Hypothalamus (tissue), 51 donors: Measurements from ENCODE around the gene ILKAP.

Source experiments
- DNase-seq, 51 donors: peaks; one replicate each; lab custom pipeline; 2025; lab: John Stamatoyannopoulos, UW

ILKAP gene

DNA sequence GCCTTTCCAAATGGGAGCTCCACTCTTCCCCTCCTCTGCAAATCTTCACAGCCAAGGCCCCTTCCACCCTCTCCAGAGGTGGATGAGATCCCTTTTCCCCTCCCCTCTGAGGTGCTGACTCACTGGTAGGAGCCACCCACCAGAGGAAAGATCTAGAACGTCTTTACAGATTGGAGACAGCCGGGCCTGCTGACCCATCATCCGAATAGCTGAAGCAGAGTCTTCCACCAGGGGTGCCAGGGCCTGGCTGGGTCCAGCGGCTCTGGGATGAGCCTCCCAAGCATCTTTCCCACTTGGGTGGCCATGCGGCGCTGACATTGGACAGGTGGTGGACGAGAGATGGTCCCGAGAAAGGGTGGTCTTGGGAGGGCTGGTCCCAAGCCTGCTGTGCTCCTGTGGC is 35.7 kb downstream of the ILKAP start:
- peak in 2 of 51 donors; percentile 8 to 31 for DNase-seq

DNA sequence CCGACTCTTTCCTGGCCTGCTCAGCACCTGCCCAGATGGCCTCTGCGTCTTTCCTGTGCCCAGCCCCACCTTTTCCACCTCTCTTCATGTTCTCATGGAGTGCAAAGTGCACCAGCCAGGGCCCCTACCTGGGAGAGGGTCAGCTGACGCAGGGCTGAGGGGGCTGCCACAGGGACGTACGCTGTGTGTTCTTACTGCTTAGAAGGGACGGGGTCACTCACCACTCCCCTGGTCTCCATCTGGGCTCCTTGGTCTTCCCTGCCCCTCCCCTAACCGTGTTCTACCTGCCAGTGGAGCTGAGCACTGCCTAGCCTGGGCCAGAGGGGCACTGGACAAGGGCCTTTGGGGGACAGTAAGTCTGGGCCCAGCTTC is 36.2 kb downstream of the ILKAP start:
- no peak for DNase-seq

DNA sequence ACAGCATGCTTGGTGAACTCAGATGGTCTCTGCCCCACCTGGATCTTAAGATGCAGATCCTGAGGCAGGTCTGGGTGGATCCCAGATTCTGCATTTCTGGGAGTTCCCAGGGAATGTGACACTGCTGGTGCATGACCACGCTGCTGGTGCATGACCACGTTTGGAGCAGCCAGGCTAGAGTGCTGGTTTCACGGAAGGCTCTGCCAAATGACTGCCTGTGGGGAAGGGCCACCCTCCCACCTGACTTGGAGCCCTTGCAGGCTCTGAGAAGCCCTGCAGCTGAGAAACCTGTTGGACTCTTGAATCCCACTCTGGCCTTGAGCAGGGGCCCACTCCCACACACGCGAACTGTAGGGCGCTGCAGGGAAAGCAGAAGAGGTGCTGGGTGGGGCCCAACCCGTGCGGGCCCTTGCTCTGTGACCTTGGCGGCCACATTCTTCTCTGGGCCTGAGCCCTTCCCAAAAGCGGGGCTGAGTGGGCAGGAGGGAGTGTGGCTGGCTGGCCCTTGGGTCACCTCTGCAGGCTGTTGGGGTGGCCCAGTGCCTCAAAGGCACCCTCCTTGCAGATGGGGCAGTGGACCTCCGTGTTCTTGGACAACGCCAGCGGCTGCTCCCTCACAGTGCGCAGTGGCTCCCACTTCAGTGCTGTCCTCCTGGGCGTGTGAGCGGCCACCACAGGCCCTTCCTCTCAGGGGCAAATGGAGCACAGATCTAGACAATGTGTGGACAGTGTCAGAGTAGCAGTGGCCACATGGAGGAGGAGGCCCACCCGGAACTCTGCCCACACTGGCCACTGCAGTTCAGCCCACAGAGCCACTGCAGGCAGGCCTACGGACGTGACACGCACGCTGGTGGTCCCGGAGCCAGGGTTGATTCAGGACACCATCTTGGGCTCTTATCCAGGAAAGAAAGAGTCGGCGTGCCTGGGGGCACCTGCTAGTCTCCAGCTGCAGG is 36.8 kb downstream of the ILKAP start:
- DNase-seq = no peak

DNA sequence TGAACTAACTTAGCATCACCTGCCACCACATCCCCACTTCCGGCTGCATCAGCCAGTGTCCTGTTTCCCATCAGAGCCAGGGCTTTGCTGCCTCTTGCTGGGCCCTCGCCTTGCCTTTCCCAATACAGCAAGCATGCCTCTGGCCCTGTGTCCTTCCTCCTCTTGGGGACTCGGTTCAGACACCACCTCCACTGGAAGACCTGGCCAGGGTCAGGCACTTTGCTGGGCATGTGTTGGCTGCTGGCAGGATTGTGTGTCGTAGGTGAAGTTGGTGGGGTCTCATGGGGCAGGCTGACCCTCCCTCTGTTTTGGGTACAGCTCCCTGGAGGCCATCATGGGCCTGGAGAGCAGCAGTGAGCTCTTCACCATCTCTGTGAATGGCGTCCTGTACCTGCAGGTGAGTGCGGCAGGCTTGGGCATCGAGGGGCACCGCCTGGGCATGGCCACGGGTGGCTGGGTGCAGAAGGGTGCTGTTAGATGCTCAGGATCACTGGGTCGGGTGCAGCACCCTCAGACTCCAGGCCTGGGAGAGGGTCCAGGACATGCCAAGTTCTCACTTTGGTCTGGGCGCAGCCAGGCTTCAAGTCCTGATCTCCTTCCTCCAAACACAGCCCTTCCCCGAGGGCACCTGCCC is 38.1 kb downstream of the ILKAP start:
- no peak for DNase-seq

- no peak for DNase-seq
Observed at GRCh38 chr2:238164906-238165287, 38.6 kb downstream of the ILKAP start.

DNA sequence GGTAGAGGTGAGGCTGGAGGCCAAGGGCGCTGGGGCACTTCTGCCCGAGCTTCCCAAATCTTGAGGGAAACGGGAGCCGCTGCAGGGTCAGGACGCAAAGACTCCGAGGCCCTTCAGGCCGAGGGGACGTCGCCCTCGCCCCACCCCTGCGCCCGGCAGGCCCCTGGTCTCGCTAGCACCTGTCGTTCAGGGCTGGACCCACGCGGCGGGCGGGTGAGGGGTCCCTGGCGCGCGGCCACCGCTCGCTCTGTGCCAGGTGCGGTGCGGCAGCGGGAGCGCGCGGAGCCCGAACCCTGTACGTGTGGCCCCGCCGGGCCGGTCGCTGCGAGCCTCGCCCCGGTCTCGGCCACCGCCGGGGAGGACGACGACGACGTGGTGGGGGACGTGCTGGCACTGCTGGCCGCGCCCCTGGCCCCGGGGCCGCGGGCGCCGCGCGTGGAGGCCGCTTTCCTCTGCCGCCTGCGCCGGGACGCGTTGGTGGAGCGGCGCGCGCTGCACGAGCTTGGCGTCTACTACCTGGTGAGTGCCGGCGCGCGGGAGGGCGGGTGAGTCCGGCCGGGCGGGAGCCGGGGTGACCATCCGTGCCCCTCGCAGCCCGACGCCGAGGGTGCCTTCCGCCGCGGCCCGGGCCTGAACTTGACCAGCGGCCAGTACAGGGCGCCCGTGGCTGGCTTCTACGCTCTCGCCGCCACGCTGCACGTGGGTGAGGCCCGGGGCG is 39.9 kb downstream of the ILKAP start:
- no peak for DNase-seq

- no peak for DNase-seq
Observed at GRCh38 chr2:238162846-238163441, 40.6 kb downstream of the ILKAP start.

DNA sequence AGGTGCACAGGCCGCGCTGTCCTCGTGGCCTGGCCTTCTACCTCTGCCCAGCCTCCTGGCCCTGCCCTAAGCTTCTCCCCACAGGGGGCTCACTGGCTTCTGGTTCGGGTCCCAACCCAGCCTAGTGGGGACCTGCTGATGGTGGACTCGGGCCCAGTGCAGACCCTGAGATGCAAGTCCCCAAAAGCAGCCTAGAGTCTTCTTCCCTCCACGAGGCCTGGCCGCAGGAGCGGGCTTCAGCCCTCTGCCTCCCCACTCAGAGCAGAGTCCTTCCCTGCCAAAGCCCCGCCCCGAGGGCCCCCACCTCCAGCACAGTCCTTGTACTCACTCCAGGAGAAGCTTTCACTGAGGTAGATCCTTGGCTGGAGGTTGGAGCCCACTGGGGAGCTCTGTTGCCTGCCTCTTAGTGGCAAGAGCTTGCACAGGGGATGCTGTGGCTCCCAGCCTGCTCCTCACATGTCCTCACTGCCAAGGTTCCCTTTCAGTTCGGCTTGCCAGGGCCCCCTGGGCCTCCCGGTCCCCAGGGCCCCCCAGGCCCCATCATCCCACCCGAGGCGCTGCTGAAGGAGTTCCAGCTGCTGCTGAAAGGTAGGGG is 41.1 kb downstream of the ILKAP start:
- no peak for DNase-seq

- no peak for DNase-seq
Observed at GRCh38 chr2:238161291-238162051, 42.0 kb downstream of the ILKAP start.

- DNase-seq = peak in 7 of 51 donors; percentile 7 to 53 (median 15)
Observed at GRCh38 chr2:238160206-238161129, 43.0 kb downstream of the ILKAP start.

DNA sequence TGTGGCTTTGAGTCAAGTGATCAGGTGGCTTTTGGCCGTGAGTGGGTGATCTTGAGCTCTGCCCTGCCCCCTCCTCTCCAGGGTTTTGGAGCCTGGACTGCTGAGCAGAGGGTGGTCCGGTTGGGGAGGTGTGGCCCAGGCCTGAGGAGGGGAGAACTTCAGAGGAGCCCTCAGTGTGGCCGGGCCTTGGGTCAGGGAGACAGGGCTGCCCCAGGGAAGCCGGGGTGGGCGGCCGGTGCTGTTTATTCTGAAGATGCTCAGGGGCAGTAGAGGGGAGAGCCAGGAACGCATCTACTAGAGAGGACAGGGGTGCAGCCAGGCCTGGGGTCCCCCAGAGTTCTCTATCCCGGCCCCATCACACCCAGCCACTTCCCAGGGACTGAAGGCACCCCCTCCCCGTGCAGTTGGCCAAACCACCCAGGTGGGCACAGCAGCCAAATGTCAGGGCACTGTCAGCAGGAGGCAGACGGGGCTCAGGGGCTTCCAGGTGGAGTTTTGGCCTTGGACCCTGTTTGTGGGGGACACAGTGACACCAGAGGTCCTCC is 43.8 kb downstream of the ILKAP start:
- no peak for DNase-seq

- no peak for DNase-seq
Observed at GRCh38 chr2:238159071-238159539, 44.4 kb downstream of the ILKAP start.

GRCh38 chr2:238158509-238159070 is 44.9 kb downstream of the ILKAP start, which contains the start of gene ERFE:
Gene ERFE (plus strand): TSS chr2:238158970. CDS start chr2:238159008, 38 bp downstream.
- DNase-seq = peak in 6 of 51 donors; percentile 3 to 45 (median 25)

DNA sequence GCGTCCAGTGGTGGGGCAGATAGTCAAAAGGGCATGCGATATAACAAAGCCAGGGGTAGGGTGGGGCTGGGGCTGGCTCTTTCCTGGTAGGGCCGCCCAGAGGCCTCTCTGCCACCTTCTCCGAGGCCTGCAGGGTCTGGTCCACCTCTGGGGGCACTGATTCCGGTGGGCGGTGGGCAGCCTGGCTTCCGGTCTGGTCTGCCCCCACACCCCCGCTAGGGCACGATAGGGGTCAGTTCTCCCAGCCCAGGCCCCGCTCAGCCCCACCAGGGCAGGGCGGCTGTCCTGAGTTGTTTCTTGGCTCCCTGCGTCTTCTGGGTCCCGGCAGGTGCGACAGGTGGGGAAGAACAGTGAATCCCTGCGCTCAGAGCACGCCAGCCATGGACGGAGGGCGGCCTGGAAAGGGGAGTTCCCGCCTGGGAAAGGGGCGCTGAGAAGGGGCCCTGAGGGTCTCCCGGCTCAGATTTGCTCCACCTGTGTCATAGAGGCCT is 45.4 kb downstream of the ILKAP start:
- no peak for DNase-seq

GRCh38 chr2:238157506-238158017 is 45.9 kb downstream of the ILKAP start:
- DNase-seq = no peak

DNA sequence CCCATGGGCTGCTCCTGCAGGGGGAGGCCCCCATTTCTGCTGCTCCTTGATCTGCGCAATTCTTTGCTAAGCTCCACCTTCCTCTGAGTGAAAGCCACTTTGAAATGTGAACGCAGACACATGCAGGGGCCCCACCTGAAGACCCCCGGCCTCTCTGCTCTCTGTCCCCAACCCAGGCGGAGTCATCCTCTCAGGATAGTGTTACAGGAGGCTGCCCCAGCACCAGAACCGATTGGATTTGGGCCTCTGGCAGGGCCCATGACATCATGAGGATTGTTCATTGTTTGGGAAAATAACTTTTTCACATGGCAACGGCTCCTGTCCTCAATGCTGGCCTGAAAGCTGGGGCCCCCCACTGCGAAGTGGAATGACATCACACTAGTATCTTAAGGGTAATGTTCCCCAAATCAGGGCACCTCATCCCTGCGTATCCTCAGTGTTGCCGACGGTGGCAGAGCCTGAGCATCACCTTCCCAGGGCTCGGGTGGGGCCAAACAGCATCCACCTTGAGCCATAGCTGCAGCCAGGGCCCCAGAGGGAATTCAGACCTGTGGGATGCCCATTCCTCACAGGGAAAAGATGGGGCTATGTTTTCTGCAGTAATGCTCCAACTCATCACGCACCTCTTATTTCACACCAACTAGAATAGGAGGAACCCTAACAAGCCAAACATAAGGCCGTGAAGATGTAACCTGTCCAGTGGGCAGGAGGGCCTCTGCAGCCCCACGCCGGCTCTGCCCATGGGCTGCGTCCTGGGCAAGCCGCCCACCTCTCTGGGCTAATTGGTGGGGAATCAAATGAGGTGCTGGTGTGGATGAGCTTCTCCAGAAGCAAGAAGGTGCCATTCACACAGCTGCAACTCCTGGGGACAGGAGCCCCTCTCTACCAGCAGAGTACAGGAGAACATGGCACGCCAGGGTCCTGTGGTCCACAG is 47.5 kb downstream of the ILKAP start:
- no peak for DNase-seq
